ENCODE measurements around the gene MYO7A. TPM values are rescaled to one million over a fixed set of nuclear protein-coding genes. Genes with fewer than 3 reads are reported as not detected.

MYO7A gene
- total and polyA plus RNA-seq, 2 experiments from 2014 or later = 1.8 to 5.4 TPM

DNA sequence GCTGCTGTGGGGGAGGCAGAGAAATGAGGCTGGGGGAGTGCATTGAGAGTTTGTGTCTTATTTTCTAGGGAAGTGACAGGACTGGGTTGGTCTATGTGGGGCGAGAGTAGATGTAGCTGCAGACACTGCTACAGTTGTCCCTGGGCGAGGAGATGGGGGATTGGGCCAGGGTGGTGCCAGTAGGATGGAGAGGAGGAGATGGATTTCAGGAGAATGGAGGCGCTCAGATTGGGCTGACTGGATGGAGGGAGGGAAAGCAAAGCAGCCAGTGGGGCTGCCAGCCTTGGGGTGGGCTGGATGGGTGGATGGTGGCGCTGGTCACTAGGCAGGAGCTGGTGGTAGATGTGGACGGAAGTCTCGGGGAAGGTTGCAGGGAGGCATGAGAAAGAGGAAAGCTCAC is 16.1 kb upstream of the MYO7A start:
- H3K27ac ChIP-seq (ENCODE audit: low read depth) = no peak overlapping the region
- no peak for TF ChIP-seq ZNF331 (CRISPR knock-in tag; IDR thresholded peaks at IDR 0.05; ENCODE audit: low read depth)
- TF ChIP-seq POLR2AphosphoS5 (IDR thresholded peaks at IDR 0.05; ENCODE audit: low read depth) = no peak
- no peak for TF ChIP-seq EZH2phosphoT487 (IDR thresholded peaks at IDR 0.05; ENCODE audit: unreplicated experiment)
- no peak for TF ChIP-seq JUNB (IDR thresholded peaks at IDR 0.05; ENCODE audit: unreplicated experiment)
- no peak for TF ChIP-seq EZH2 (IDR thresholded peaks at IDR 0.05; ENCODE audit: low read depth, unreplicated experiment)
- no peak for TF ChIP-seq CREB1 (CRISPR knock-in tag; IDR thresholded peaks at IDR 0.05; ENCODE audit: low read depth)
- TF ChIP-seq CTCF (conservative IDR thresholded peaks at IDR 0.05; ENCODE audit: low read depth in 2 of 2) = no peak
- TF ChIP-seq REST (IDR thresholded peaks at IDR 0.05; ENCODE audit: unreplicated experiment) = no peak
- TF ChIP-seq ZNF114 (CRISPR knock-in tag; IDR thresholded peaks at IDR 0.05) = no peak
- TF ChIP-seq, protein P1, sequence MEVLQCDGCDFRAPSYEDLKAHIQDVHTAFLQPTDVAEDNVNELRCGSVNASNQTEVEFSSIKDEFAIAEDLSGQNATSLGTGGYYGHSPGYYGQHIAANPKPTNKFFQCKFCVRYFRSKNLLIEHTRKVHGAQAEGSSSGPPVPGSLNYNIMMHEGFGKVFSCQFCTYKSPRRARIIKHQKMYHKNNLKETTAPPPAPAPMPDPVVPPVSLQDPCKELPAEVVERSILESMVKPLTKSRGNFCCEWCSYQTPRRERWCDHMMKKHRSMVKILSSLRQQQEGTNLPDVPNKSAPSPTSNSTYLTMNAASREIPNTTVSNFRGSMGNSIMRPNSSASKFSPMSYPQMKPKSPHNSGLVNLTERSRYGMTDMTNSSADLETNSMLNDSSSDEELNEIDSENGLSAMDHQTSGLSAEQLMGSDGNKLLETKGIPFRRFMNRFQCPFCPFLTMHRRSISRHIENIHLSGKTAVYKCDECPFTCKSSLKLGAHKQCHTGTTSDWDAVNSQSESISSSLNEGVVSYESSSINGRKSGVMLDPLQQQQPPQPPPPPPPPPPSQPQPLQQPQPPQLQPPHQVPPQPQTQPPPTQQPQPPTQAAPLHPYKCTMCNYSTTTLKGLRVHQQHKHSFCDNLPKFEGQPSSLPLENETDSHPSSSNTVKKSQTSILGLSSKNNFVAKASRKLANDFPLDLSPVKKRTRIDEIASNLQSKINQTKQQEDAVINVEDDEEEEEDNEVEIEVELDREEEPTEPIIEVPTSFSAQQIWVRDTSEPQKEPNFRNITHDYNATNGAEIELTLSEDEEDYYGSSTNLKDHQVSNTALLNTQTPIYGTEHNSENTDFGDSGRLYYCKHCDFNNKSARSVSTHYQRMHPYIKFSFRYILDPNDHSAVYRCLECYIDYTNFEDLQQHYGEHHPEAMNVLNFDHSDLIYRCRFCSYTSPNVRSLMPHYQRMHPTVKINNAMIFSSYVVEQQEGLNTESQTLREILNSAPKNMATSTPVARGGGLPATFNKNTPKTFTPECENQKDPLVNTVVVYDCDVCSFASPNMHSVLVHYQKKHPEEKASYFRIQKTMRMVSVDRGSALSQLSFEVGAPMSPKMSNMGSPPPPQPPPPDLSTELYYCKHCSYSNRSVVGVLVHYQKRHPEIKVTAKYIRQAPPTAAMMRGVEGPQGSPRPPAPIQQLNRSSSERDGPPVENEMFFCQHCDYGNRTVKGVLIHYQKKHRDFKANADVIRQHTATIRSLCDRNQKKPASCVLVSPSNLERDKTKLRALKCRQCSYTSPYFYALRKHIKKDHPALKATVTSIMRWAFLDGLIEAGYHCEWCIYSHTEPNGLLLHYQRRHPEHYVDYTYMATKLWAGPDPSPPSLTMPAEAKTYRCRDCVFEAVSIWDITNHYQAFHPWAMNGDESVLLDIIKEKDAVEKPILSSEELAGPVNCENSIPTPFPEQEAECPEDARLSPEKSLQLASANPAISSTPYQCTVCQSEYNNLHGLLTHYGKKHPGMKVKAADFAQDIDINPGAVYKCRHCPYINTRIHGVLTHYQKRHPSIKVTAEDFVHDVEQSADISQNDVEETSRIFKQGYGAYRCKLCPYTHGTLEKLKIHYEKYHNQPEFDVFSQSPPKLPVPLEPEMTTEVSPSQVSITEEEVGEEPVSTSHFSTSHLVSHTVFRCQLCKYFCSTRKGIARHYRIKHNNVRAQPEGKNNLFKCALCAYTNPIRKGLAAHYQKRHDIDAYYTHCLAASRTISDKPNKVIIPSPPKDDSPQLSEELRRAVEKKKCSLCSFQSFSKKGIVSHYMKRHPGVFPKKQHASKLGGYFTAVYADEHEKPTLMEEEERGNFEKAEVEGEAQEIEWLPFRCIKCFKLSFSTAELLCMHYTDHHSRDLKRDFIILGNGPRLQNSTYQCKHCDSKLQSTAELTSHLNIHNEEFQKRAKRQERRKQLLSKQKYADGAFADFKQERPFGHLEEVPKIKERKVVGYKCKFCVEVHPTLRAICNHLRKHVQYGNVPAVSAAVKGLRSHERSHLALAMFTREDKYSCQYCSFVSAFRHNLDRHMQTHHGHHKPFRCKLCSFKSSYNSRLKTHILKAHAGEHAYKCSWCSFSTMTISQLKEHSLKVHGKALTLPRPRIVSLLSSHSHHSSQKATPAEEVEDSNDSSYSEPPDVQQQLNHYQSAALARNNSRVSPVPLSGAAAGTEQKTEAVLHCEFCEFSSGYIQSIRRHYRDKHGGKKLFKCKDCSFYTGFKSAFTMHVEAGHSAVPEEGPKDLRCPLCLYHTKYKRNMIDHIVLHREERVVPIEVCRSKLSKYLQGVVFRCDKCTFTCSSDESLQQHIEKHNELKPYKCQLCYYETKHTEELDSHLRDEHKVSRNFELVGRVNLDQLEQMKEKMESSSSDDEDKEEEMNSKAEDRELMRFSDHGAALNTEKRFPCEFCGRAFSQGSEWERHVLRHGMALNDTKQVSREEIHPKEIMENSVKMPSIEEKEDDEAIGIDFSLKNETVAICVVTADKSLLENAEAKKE (CRISPR knock-in tag; IDR thresholded peaks at IDR 0.05) = no peak
- TF ChIP-seq NANOG (IDR thresholded peaks at IDR 0.05; ENCODE audit: borderline replicate concordance) = no peak
- TF ChIP-seq STAT1 (IDR thresholded peaks at IDR 0.05; ENCODE audit: unreplicated experiment) = no peak
- TF ChIP-seq ETS1 (IDR thresholded peaks at IDR 0.05) = no peak
- no peaks in the 10 kb centered on the region for H3K36me3 ChIP-seq (ENCODE audit: insufficient read depth)
- Mint-ChIP-seq H3K4me3 (no peak overlapping the region; the same call in 2 of the 3 replicates), H3K27ac (no peak overlapping the region), H3K27me3 (ENCODE audit: insufficient read depth, low read depth, poor library complexity) (peaks cover 12% of the 10 kb centered on the region), H3K4me1 (peaks cover 8% of the 10 kb centered on the region), H3K9me3 (no peaks in the 10 kb centered on the region), H3K36me3 (ENCODE audit: low read depth) (no peaks in the 10 kb centered on the region; the same call in 2 of the 3 replicates)
- no peak overlapping the region for H3K4me2 ChIP-seq
- ATAC-seq (no peak), DNase-seq (ENCODE audit: low spot score) (no peak)
- H3K79me2 ChIP-seq (replicated peaks; ENCODE audit: insufficient read depth) = no peaks in the 10 kb centered on the region
- H3K9me2 ChIP-seq (ENCODE audit: insufficient read depth) = no peaks in the 10 kb centered on the region
- no peaks in the 10 kb centered on the region for H3K27me3 ChIP-seq (ENCODE audit: insufficient read depth)
- H3F3A ChIP-seq (replicated peaks; ENCODE audit: low read depth) = no peaks in the 10 kb centered on the region
- H3K4me1 ChIP-seq (ENCODE audit: insufficient read depth) = no peaks in the 10 kb centered on the region
- H4K20me1 ChIP-seq (replicated peaks; ENCODE audit: insufficient read depth) = no peaks in the 10 kb centered on the region
- no peak overlapping the region for H3K4me3 ChIP-seq
- no peak overlapping the region for H2AFZ ChIP-seq
